ENCODE measurements around the gene CRTC3. TPM values are rescaled to one million over a fixed set of nuclear protein-coding genes. Genes with fewer than 3 reads are reported as not detected.

Gene CRTC3
- total and polyA plus RNA-seq, 2 donors (not counting 3 experiments of a cell fraction or from before 2014, with no cell fraction given) = 16.2 to 26.4 TPM

DNA sequence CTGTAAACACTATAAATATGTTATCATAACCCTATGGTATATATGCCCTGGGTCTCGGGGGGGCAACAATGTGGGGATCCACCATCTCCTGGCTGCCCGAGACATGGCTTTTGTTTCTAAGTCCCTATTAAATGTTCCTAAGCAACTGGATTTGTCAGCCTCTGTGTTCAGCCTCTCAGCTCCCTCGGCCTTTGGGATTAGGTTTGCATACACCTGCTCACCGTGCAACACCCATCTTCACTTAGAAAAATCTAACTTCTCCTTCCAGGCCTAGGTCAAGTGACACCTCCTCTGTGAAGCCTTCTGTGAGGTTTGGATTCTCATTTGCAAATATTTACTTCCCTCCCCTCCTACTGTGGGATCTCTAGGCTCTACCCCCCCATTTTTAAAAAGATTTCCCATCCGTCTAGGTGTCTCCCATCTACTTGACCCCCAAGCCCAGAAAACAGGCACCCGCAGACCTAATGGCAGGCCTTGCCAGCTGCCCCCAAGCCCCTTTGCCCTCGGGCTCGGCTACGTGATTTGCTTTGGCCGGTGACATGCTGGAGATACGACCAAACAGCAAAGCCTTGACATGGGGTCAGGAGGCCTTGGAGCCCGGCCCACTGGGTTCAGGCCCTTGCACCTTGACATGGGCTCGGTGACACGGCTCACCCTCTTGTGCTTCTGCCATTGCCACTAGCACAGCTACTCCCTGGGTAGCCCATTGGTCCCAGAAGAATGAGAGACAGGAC is 121.4 kb downstream of the CRTC3 start:
- peak overlapping the region; percentile 97 for H3K27ac ChIP-seq (ENCODE audit: insufficient read depth, low read depth, low read length)

More for the DNA sequence above, 121.4 kb downstream of the CRTC3 start:
- Histone ChIP-seq H3K4me2 (ENCODE audit: insufficient read depth, low read length) (peak overlapping the region; percentile 29), H3K27me3 (ENCODE audit: control insufficient read depth in 2 of 2, insufficient read depth in 2 of 2, low read length in 2 of 2) (no peaks in the 10 kb centered on the region), H2AFZ (ENCODE audit: low read depth, low read length) (no peak overlapping the region), H3K9ac (replicated peaks; ENCODE audit: extremely low read depth, insufficient read depth, low read length) (peak overlapping the region; percentile 54), H3K9me3 (replicated peaks; ENCODE audit: control insufficient read depth, insufficient read depth, low read length) (no peaks in the 10 kb centered on the region), H4K20me1 (replicated peaks; ENCODE audit: control insufficient read depth, extremely low read depth, insufficient read depth, low read length) (no peaks in the 10 kb centered on the region), H3K4me1 (ENCODE audit: control insufficient read depth, extremely low read depth, insufficient read depth, low read length) (peaks cover 44% of the 10 kb centered on the region), H3K79me2 (ENCODE audit: control insufficient read depth, insufficient read depth, low read length) (no peaks in the 10 kb centered on the region), H3K36me3 (ENCODE audit: control insufficient read depth in 2 of 2, extremely low read depth in 1 of 2, insufficient read depth in 2 of 2, low read length in 2 of 2) (no peaks in the 10 kb centered on the region), H3K4me3 (replicated peaks in 1 of 3; ENCODE audit: insufficient read depth in 1 of 3, low read depth in 1 of 3, low read length in 3 of 3) (no peak overlapping the region), H3K9me1 (replicated peaks; ENCODE audit: control insufficient read depth, extremely low read depth, insufficient read depth, low read length) (no peaks in the 10 kb centered on the region)
- no peak for TF ChIP-seq MYC (IDR thresholded peaks at IDR 0.05; ENCODE audit: low read depth, low read length)
- TF ChIP-seq FOS (IDR thresholded peaks at IDR 0.05; ENCODE audit: borderline replicate concordance, insufficient read depth, low read length) = no peak
- no peak for TF ChIP-seq JUN (IDR thresholded peaks at IDR 0.05; ENCODE audit: borderline replicate concordance, insufficient read depth, insufficient read length, low read depth)
- TF ChIP-seq POLR2A (IDR thresholded peaks at IDR 0.05; ENCODE audit: low read depth, low read length) = no peak
- no peak for TF ChIP-seq EZH2 (IDR thresholded peaks at IDR 0.05; ENCODE audit: borderline replicate concordance, low read depth, low read length, severe bottlenecking)
- TF ChIP-seq POLR2AphosphoS5 (IDR thresholded peaks at IDR 0.05; ENCODE audit: insufficient read depth, low read depth, low read length) = no peak
- TF ChIP-seq, protein P1, sequence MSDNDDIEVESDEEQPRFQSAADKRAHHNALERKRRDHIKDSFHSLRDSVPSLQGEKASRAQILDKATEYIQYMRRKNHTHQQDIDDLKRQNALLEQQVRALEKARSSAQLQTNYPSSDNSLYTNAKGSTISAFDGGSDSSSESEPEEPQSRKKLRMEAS (IDR thresholded peaks at IDR 0.05; ENCODE audit: insufficient read depth, insufficient read length) = no peak
- TF ChIP-seq, protein P2, sequence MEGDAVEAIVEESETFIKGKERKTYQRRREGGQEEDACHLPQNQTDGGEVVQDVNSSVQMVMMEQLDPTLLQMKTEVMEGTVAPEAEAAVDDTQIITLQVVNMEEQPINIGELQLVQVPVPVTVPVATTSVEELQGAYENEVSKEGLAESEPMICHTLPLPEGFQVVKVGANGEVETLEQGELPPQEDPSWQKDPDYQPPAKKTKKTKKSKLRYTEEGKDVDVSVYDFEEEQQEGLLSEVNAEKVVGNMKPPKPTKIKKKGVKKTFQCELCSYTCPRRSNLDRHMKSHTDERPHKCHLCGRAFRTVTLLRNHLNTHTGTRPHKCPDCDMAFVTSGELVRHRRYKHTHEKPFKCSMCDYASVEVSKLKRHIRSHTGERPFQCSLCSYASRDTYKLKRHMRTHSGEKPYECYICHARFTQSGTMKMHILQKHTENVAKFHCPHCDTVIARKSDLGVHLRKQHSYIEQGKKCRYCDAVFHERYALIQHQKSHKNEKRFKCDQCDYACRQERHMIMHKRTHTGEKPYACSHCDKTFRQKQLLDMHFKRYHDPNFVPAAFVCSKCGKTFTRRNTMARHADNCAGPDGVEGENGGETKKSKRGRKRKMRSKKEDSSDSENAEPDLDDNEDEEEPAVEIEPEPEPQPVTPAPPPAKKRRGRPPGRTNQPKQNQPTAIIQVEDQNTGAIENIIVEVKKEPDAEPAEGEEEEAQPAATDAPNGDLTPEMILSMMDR (IDR thresholded peaks at IDR 0.05; ENCODE audit: extremely low read depth in 1 of 2, insufficient read depth in 1 of 2, low read depth in 1 of 2, low read length in 2 of 2) = no peak
- no peak for TF ChIP-seq GATA2 (IDR thresholded peaks at IDR 0.05; ENCODE audit: insufficient read depth, insufficient read length, low read depth, low read length)
- ChIA-PET POLR2A (interaction anchor here (0.7 kb wide), 2 partner anchors 9 to 485 kb away, joined by 6 to 7 read pairs; no protein-coding TSS in a partner anchor), CTCF (interaction anchor here (0.9 to 2.0 kb wide), 4 partner anchors 14 to 282 kb away, joined by 3 to 6 read pairs (median 5); partner anchors contain the start of gene HDDC3)
- BruUV-seq (replicated peaks) = no TSS peak
- intact Hi-C loops (cut with micrococcal nuclease) = loop anchor here (10.0 kb wide), 1 partner anchor 134 kb away; no protein-coding TSS in a partner anchor
- no peak for FAIRE-seq
- no peak for DNase-seq (ENCODE audit: low read depth, low spot score)
- dilution Hi-C loops (cut with MboI; ENCODE audit: extremely low pct_ligation_motif_present, low sequenced_read_pairs) = no loop called here
